ENCODE data around the gene TTC28.

- TF ChIP-seq CTCF (IDR thresholded peaks at IDR 0.05) (no peak), POLR2A (IDR thresholded peaks at IDR 0.05) (no peak)
Measured at GRCh38 chr22:27990451-27990840, 689.2 kb downstream of the TTC28 start.
